Stimulated activated CD8-positive, alpha-beta memory T cell treated with anti-CD3 and anti-CD28 coated beads, Interleukin-7, amount 100 ng/mL, for 24 hours (primary cell): ENCODE data around the gene SYT12.

ENCODE experiments used
- DNase-seq: peaks from one replicate; pipeline ENCODE4 v3.0.0-alpha.2; 2020; ENCODE audit warnings: low read depth

The SYT12 gene

GRCh38 chr11:67056267-67057204, 33.6 kb downstream of the SYT12 start, which contains the start of gene RHOD:
TSS of gene RHOD (plus strand) at chr11:67056847. CDS start at chr11:67056903, 56 bp downstream.
- DNase-seq, result no peak

- DNase-seq, result no peak
Observed at GRCh38 chr11:67057205-67057672, 34.3 kb downstream of the SYT12 start.

GRCh38 chr11:67058506-67058905, 35.6 kb downstream of the SYT12 start:
- no peak for DNase-seq

- DNase-seq, result no peak
Observed at GRCh38 chr11:67059671-67060070, 36.7 kb downstream of the SYT12 start.

- no peak for DNase-seq
Observed at GRCh38 chr11:67060111-67060522, 37.2 kb downstream of the SYT12 start.

GRCh38 chr11:67062526-67063373, 39.8 kb downstream of the SYT12 start:
- DNase-seq, result no peak

GRCh38 chr11:67066333-67066709, 43.4 kb downstream of the SYT12 start:
- no peak for DNase-seq

- DNase-seq, result peak; percentile 53
Observed at GRCh38 chr11:67071420-67072284, 48.7 kb downstream of the SYT12 start.

GRCh38 chr11:67072295-67072694, 49.4 kb downstream of the SYT12 start:
- no peak for DNase-seq

GRCh38 chr11:67073908-67074307, 51.0 kb downstream of the SYT12 start:
- DNase-seq, result no peak

- no peak for DNase-seq
Observed at GRCh38 chr11:67076202-67076601, 53.3 kb downstream of the SYT12 start.

- DNase-seq, result no peak
Observed at GRCh38 chr11:67079065-67079705, 56.3 kb downstream of the SYT12 start.

GRCh38 chr11:67082071-67082791, 59.3 kb downstream of the SYT12 start:
- DNase-seq, result no peak

GRCh38 chr11:67083786-67084366, 60.9 kb downstream of the SYT12 start:
- no peak for DNase-seq

- no peak for DNase-seq
Observed at GRCh38 chr11:67085617-67086016, 62.7 kb downstream of the SYT12 start.

GRCh38 chr11:67090717-67091116, 67.8 kb downstream of the SYT12 start:
- no peak for DNase-seq

- no peak for DNase-seq
Observed at GRCh38 chr11:67095214-67095507, 72.2 kb downstream of the SYT12 start.

GRCh38 chr11:67098799-67099429, 76.0 kb downstream of the SYT12 start:
- no peak for DNase-seq

- no peak for DNase-seq
Observed at GRCh38 chr11:67099831-67100324, 76.9 kb downstream of the SYT12 start.
